Activated naive CD4-positive, alpha-beta T cell treated with anti-CD3 and anti-CD28 coated beads, Interleukin-2, amount 10 ng/mL, durations not matched to agents 7 days and 5 days (primary cell): ENCODE data around the gene GDPD4.
"Not testable (repeated sequence)": the region's sequence is repeated elsewhere in the genome, so short reads cannot be mapped to it uniquely, and the experiment has no call there.

Experiments used
- CTCF ChIA-PET: fragments of 350-600 bp; sonication (Branson Sonifier 250); formaldehyde crosslinking; loops from one replicate; lab custom pipeline; 2021; ENCODE audit warnings: antibody characterized with exemption; lab: Charles Lee
- DNase-seq: peaks from one replicate; pipeline ENCODE4 v3.0.0-alpha.2; 2020
- H3K27ac Mint-ChIP-seq: one replicate; pipeline ENCODE4 v1.8.0; 2021; ENCODE audit warnings: mild to moderate bottlenecking, moderate library complexity, mixed read lengths
- H3K27me3 Mint-ChIP-seq: one replicate; pipeline ENCODE4 v1.8.0; 2021; ENCODE audit warnings: mild to moderate bottlenecking, mixed read lengths
- H3K36me3 Mint-ChIP-seq: one replicate; pipeline ENCODE4 v1.8.0; 2021; ENCODE audit warnings: mixed read lengths
- H3K4me1 Mint-ChIP-seq: one replicate; pipeline ENCODE4 v1.8.0; 2021; ENCODE audit warnings: mixed read lengths
- H3K4me3 Mint-ChIP-seq: one replicate; pipeline ENCODE4 v1.8.0; 2021; ENCODE audit warnings: mild to moderate bottlenecking, moderate library complexity, mixed read lengths
- H3K9me3 Mint-ChIP-seq: one replicate; pipeline ENCODE4 v1.8.0; 2021; ENCODE audit warnings: mixed read lengths

The GDPD4 gene

GRCh38 chr11:77310721-77311120 is 9.2 kb upstream of the GDPD4 start:
- peaks cover 8% of the 10 kb centered on the region for H3K27me3 Mint-ChIP-seq
- CTCF ChIA-PET, result no interaction called here
- H3K9me3 Mint-ChIP-seq, result no peaks in the 10 kb centered on the region
- H3K4me1 Mint-ChIP-seq, result no peaks in the 10 kb centered on the region
- DNase-seq, result no peak
- no peaks in the 10 kb centered on the region for H3K36me3 Mint-ChIP-seq
- H3K27ac Mint-ChIP-seq, result no peak overlapping the region
- H3K4me3 Mint-ChIP-seq, result no peak overlapping the region

- Mint-ChIP-seq H3K36me3 (no peaks in the 10 kb centered on the region), H3K9me3 (no peaks in the 10 kb centered on the region), H3K27me3 (peaks cover 8% of the 10 kb centered on the region), H3K4me1 (no peaks in the 10 kb centered on the region), H3K4me3 (no peak overlapping the region), H3K27ac (no peak overlapping the region)
- DNase-seq, result no peak
- CTCF ChIA-PET, result no interaction called here
Observed at GRCh38 chr11:77309401-77310085, 8.1 kb upstream of the GDPD4 start.

- DNase-seq, result no peak
- H3K4me3 Mint-ChIP-seq, result no peak overlapping the region
- no peaks in the 10 kb centered on the region for H3K9me3 Mint-ChIP-seq
- H3K27ac Mint-ChIP-seq, result no peak overlapping the region
- peaks cover 8% of the 10 kb centered on the region for H3K27me3 Mint-ChIP-seq
- H3K36me3 Mint-ChIP-seq, result no peaks in the 10 kb centered on the region
- no peaks in the 10 kb centered on the region for H3K4me1 Mint-ChIP-seq
- CTCF ChIA-PET, result no interaction called here
Observed at GRCh38 chr11:77308838-77309237, 7.4 kb upstream of the GDPD4 start.

GRCh38 chr11:77303328-77303727 is 1.8 kb upstream of the GDPD4 start:
- Mint-ChIP-seq H3K36me3 (no peaks in the 10 kb centered on the region), H3K27me3 (no peaks in the 10 kb centered on the region), H3K4me3 (no peak overlapping the region), H3K27ac (no peak overlapping the region), H3K4me1 (no peaks in the 10 kb centered on the region), H3K9me3 (no peaks in the 10 kb centered on the region)
- CTCF ChIA-PET, result no interaction called here
- no peak for DNase-seq

- no peaks in the 10 kb centered on the region for H3K4me1 Mint-ChIP-seq
- no peaks in the 10 kb centered on the region for H3K9me3 Mint-ChIP-seq
- H3K36me3 Mint-ChIP-seq, result no peaks in the 10 kb centered on the region
- H3K27me3 Mint-ChIP-seq, result no peaks in the 10 kb centered on the region
- H3K4me3 Mint-ChIP-seq, result no peak overlapping the region
- no peak overlapping the region for H3K27ac Mint-ChIP-seq
- CTCF ChIA-PET, result no interaction called here
- no peak for DNase-seq
Observed at GRCh38 chr11:77302752-77303151, 1.3 kb upstream of the GDPD4 start.

DNA sequence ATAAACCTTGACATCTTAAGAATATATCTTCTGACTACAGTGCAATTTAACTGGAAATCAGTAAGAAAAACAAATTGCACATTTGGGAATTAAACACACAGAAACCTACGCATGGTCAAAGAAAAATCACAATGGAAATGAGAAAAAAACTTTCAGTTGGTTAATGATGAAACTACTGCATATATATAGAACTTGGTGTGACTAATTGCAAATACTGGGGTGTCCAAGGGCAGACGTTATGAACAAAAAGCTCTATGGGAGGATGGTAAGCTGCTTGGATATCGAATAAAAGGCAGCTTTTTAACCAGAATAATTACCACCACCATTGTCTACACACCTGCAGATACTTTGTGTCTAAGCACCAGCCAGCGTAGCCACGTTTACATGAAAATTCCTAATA is 791 bp downstream of the GDPD4 start:
- Mint-ChIP-seq H3K4me1 (no peaks in the 10 kb centered on the region), H3K27ac (no peak overlapping the region), H3K36me3 (no peaks in the 10 kb centered on the region), H3K9me3 (no peaks in the 10 kb centered on the region), H3K27me3 (no peaks in the 10 kb centered on the region), H3K4me3 (no peak overlapping the region)
- DNase-seq, result no peak
- CTCF ChIA-PET, result no interaction called here

DNA sequence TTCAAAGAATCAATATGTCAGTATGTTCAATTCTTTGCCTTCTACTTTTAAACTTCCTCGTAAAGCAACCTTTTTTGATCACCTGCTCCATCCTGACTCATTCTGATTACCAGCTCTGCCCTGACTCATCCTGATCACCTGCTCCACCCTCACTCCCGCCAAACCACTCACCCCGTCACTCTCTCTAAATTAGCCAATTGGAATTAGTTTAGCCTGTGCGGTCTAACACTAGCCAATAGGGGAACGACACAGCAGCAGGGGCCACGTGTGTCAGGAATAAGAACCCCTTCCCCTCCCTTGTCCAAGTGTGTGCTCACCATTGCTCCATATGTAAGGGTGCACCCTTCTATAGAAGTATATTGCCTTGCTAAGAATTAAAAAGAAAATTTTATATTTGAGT is 1.5 kb downstream of the GDPD4 start:
- H3K27ac Mint-ChIP-seq, H3K27me3 Mint-ChIP-seq, H3K36me3 Mint-ChIP-seq, DNase-seq, CTCF ChIA-PET, H3K4me3 Mint-ChIP-seq, H3K4me1 Mint-ChIP-seq, H3K9me3 Mint-ChIP-seq: not testable (repeated sequence)

- Mint-ChIP-seq H3K4me1 (no peaks in the 10 kb centered on the region), H3K36me3 (no peaks in the 10 kb centered on the region), H3K27ac (no peak overlapping the region), H3K9me3 (no peaks in the 10 kb centered on the region), H3K27me3 (no peaks in the 10 kb centered on the region), H3K4me3 (no peak overlapping the region)
- DNase-seq, result no peak
- CTCF ChIA-PET, result no interaction called here
Observed at GRCh38 chr11:77299528-77299993, 1.9 kb downstream of the GDPD4 start.

GRCh38 chr11:77294040-77294439 is 7.4 kb downstream of the GDPD4 start:
- no peak overlapping the region for H3K4me3 Mint-ChIP-seq
- H3K36me3 Mint-ChIP-seq, result no peaks in the 10 kb centered on the region
- no peaks in the 10 kb centered on the region for H3K4me1 Mint-ChIP-seq
- CTCF ChIA-PET, result no interaction called here
- DNase-seq, result no peak
- no peaks in the 10 kb centered on the region for H3K9me3 Mint-ChIP-seq
- peaks cover 5% of the 10 kb centered on the region for H3K27me3 Mint-ChIP-seq
- no peak overlapping the region for H3K27ac Mint-ChIP-seq

DNA sequence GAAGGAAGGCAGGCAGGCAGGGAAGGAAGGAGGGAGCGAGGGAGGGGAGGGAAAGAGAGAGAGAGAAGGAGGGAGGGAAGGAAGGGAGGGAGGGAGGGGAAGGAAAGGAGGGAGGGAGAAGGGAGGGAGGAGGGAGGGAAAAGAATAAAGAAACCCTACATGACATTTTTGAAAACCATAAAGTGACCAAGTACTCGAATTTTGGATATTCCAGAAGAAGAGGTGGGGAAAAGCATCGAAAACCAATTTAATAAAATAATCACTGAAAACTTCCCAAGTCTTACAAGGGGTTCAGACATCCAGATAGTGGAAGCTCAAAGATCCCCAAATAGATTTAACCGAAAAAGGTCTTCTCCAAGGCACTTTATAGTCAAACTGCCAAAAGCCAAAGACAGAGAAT is 11.7 kb downstream of the GDPD4 start:
- H3K27me3 Mint-ChIP-seq, result peaks cover 13% of the 10 kb centered on the region
- no peak overlapping the region for H3K4me3 Mint-ChIP-seq
- CTCF ChIA-PET, result no interaction called here
- H3K4me1 Mint-ChIP-seq, result no peaks in the 10 kb centered on the region
- DNase-seq, result no peak
- H3K27ac Mint-ChIP-seq, result no peak overlapping the region
- H3K9me3 Mint-ChIP-seq, result no peaks in the 10 kb centered on the region
- H3K36me3 Mint-ChIP-seq, result no peaks in the 10 kb centered on the region

- H3K27ac Mint-ChIP-seq, result no peak overlapping the region
- no peaks in the 10 kb centered on the region for H3K4me1 Mint-ChIP-seq
- no peak overlapping the region for H3K4me3 Mint-ChIP-seq
- H3K27me3 Mint-ChIP-seq, result peaks cover 13% of the 10 kb centered on the region
- H3K9me3 Mint-ChIP-seq, result no peaks in the 10 kb centered on the region
- no peaks in the 10 kb centered on the region for H3K36me3 Mint-ChIP-seq
- CTCF ChIA-PET, result interaction anchor here (0.5 kb wide), 1 partner anchor 1617 kb away, joined by 3 read pairs; no protein-coding TSS in a partner anchor
- no peak for DNase-seq
Observed at GRCh38 chr11:77287615-77288273, 13.7 kb downstream of the GDPD4 start.

- Mint-ChIP-seq H3K27me3 (peaks cover 17% of the 10 kb centered on the region), H3K27ac (no peak overlapping the region)
- CTCF ChIA-PET, result interaction anchor here (0.5 kb wide), 1 partner anchor 1617 kb away, joined by 3 read pairs; no protein-coding TSS in a partner anchor
Observed at GRCh38 chr11:77287136-77287535, 14.3 kb downstream of the GDPD4 start.

GRCh38 chr11:77284476-77285468 is 16.7 kb downstream of the GDPD4 start:
- Mint-ChIP-seq H3K4me1 (no peaks in the 10 kb centered on the region), H3K27me3 (peaks cover 17% of the 10 kb centered on the region), H3K4me3 (no peak overlapping the region), H3K27ac (no peak overlapping the region), H3K9me3 (no peaks in the 10 kb centered on the region), H3K36me3 (no peaks in the 10 kb centered on the region)
- CTCF ChIA-PET, result interaction anchor here (0.6 kb wide), 1 partner anchor 199 kb away, joined by 3 read pairs; no protein-coding TSS in a partner anchor
- no peak for DNase-seq

More at GRCh38 chr11:77287136-77287535, 14.3 kb downstream of the GDPD4 start:
- no peak for DNase-seq
- H3K9me3 Mint-ChIP-seq, result no peaks in the 10 kb centered on the region
- no peaks in the 10 kb centered on the region for H3K36me3 Mint-ChIP-seq
- H3K4me3 Mint-ChIP-seq, result no peak overlapping the region
- H3K4me1 Mint-ChIP-seq, result no peaks in the 10 kb centered on the region

DNA sequence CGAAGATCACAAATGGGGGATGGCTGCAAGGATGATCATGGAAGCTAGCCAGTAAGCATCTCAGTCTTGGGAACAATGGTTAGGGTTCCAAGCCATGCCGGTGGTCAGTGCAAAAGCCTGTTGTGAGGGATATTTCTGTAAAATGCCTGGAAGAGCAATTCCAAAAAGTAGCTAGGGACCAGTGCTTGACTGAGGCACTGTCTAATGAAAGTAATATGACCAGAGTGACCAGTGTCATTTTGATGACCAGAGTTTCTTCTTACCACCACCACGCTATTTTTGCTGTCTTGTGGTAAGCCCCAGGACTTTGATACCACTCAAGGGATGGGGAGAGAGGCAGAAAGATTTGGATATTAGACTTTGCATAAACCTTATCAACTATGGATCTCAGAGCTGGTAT is 18.4 kb downstream of the GDPD4 start:
- Mint-ChIP-seq H3K9me3 (no peaks in the 10 kb centered on the region), H3K4me1 (no peaks in the 10 kb centered on the region), H3K36me3 (no peaks in the 10 kb centered on the region), H3K27me3 (peaks cover 9% of the 10 kb centered on the region), H3K27ac (no peak overlapping the region), H3K4me3 (no peak overlapping the region)
- DNase-seq, result no peak
- CTCF ChIA-PET, result no interaction called here
